ENCODE data around the gene PTPRD.
"Not testable (repeated sequence)": the region's sequence is repeated elsewhere in the genome, so short reads cannot be mapped to it uniquely, and the experiment has no call there.

The PTPRD gene

GRCh38 chr9:8718121-8718725 lies 1894.6 kb downstream of the PTPRD start:
- no peak for DNase-seq (ENCODE audit: low spot score)

- DNase-seq (ENCODE audit: low spot score): no peak
Measured at GRCh38 chr9:8717146-8717545, 1895.7 kb downstream of the PTPRD start.

GRCh38 chr9:8715788-8716187 lies 1897.0 kb downstream of the PTPRD start:
- no peak for DNase-seq (ENCODE audit: low spot score)

GRCh38 chr9:8713811-8714165 lies 1899.0 kb downstream of the PTPRD start:
- no peak for DNase-seq (ENCODE audit: low spot score)

- no peak for DNase-seq (ENCODE audit: low spot score)
Measured at GRCh38 chr9:8713149-8713810, 1899.5 kb downstream of the PTPRD start.

GRCh38 chr9:8709731-8710130 lies 1903.1 kb downstream of the PTPRD start:
- no peak for DNase-seq (ENCODE audit: low spot score)

- DNase-seq (ENCODE audit: low spot score): no peak
Measured at GRCh38 chr9:8708728-8709127, 1904.1 kb downstream of the PTPRD start.

- no peak for DNase-seq (ENCODE audit: low spot score)
Measured at GRCh38 chr9:8706998-8707397, 1905.8 kb downstream of the PTPRD start.

GRCh38 chr9:8706531-8706930 lies 1906.3 kb downstream of the PTPRD start:
- no peak for DNase-seq (ENCODE audit: low spot score)

GRCh38 chr9:8705861-8706260 lies 1906.9 kb downstream of the PTPRD start:
- DNase-seq (ENCODE audit: low spot score): no peak

- DNase-seq (ENCODE audit: low spot score): no peak
Measured at GRCh38 chr9:8703904-8704303, 1908.9 kb downstream of the PTPRD start.

GRCh38 chr9:8701904-8702303 lies 1910.9 kb downstream of the PTPRD start:
- DNase-seq (ENCODE audit: low spot score): no peak

GRCh38 chr9:8697565-8697964 lies 1915.2 kb downstream of the PTPRD start:
- DNase-seq (ENCODE audit: low spot score): not testable (repeated sequence)

- no peak for DNase-seq (ENCODE audit: low spot score)
Measured at GRCh38 chr9:8696516-8696915, 1916.3 kb downstream of the PTPRD start.

- DNase-seq (ENCODE audit: low spot score): no peak
Measured at GRCh38 chr9:8694983-8695588, 1917.7 kb downstream of the PTPRD start.

- DNase-seq (ENCODE audit: low spot score): no peak
Measured at GRCh38 chr9:8693464-8693863, 1919.3 kb downstream of the PTPRD start.

- DNase-seq (ENCODE audit: low spot score): no peak
Measured at GRCh38 chr9:8686516-8686915, 1926.3 kb downstream of the PTPRD start.

- DNase-seq (ENCODE audit: low spot score): no peak
Measured at GRCh38 chr9:8685825-8686224, 1927.0 kb downstream of the PTPRD start.

GRCh38 chr9:8684978-8685708 lies 1927.7 kb downstream of the PTPRD start:
- DNase-seq (ENCODE audit: low spot score): no peak

- no peak for DNase-seq (ENCODE audit: low spot score)
Measured at GRCh38 chr9:8683496-8683895, 1929.3 kb downstream of the PTPRD start.

- no peak for DNase-seq (ENCODE audit: low spot score)
Measured at GRCh38 chr9:8680658-8681057, 1932.1 kb downstream of the PTPRD start.

- DNase-seq (ENCODE audit: low spot score): no peak
Measured at GRCh38 chr9:8680157-8680556, 1932.6 kb downstream of the PTPRD start.

GRCh38 chr9:8679371-8679822 lies 1933.4 kb downstream of the PTPRD start:
- no peak for DNase-seq (ENCODE audit: low spot score)
